LoVo (cell line): ENCODE measurements around the gene FOXD3.
"Not testable (repeated sequence)": the region's sequence is repeated elsewhere in the genome, so short reads cannot be mapped to it uniquely, and the experiment has no call there.

Experiments used
- DNase-seq: peaks from one replicate; pipeline ENCODE4 v3.0.0-alpha.2; 2016; ENCODE audit warnings: low spot score

Gene FOXD3

GRCh38 chr1:63321066-63321784, 1.1 kb upstream of the FOXD3 start:
- no peak for DNase-seq

GRCh38 chr1:63321785-63322113, 618 bp upstream of the FOXD3 start:
- no peak for DNase-seq

GRCh38 chr1:63322944-63323864, 837 bp downstream of the FOXD3 start:
- DNase-seq: no peak

- DNase-seq: no peak
Observed at GRCh38 chr1:63323865-63324778, 1.8 kb downstream of the FOXD3 start.

- no peak for DNase-seq
Observed at GRCh38 chr1:63324779-63325119, 2.4 kb downstream of the FOXD3 start.

- DNase-seq: no peak
Observed at GRCh38 chr1:63325279-63325985, 3.1 kb downstream of the FOXD3 start.

GRCh38 chr1:63326106-63326472, 3.7 kb downstream of the FOXD3 start:
- DNase-seq: no peak

- no peak for DNase-seq
Observed at GRCh38 chr1:63326473-63327380, 4.4 kb downstream of the FOXD3 start.

- DNase-seq: peak; percentile 75
Observed at GRCh38 chr1:63327417-63328054, 5.2 kb downstream of the FOXD3 start.

GRCh38 chr1:63328122-63328521, 5.8 kb downstream of the FOXD3 start:
- DNase-seq: no peak

- DNase-seq: no peak
Observed at GRCh38 chr1:63328781-63329180, 6.4 kb downstream of the FOXD3 start.

- no peak for DNase-seq
Observed at GRCh38 chr1:63329621-63330330, 7.4 kb downstream of the FOXD3 start.

GRCh38 chr1:63330331-63330916, 8.1 kb downstream of the FOXD3 start:
- no peak for DNase-seq

GRCh38 chr1:63342402-63342801, 20.0 kb downstream of the FOXD3 start:
- no peak for DNase-seq

GRCh38 chr1:63343922-63344321, 21.6 kb downstream of the FOXD3 start:
- DNase-seq: no peak

- DNase-seq: no peak
Observed at GRCh38 chr1:63350320-63350719, 28.0 kb downstream of the FOXD3 start.

- no peak for DNase-seq
Observed at GRCh38 chr1:63352736-63353135, 30.4 kb downstream of the FOXD3 start.

GRCh38 chr1:63356234-63356633, 33.9 kb downstream of the FOXD3 start:
- not testable (repeated sequence) for DNase-seq

GRCh38 chr1:63359561-63359960, 37.2 kb downstream of the FOXD3 start:
- no peak for DNase-seq
